ENCODE results near the gene AK1.
A peak's percentile ranks its signal among the peaks of the same experiment; 100 is the strongest.

- TF ChIP-seq CTCF (conservative IDR thresholded peaks at IDR 0.05; ENCODE audit: low read depth in 2 of 2) (peak; percentile 79 to 98), STAT1 (IDR thresholded peaks at IDR 0.05; ENCODE audit: unreplicated experiment) (no peak), EZH2 (IDR thresholded peaks at IDR 0.05; ENCODE audit: low read depth, unreplicated experiment) (no peak), EZH2phosphoT487 (IDR thresholded peaks at IDR 0.05; ENCODE audit: unreplicated experiment) (no peak), POLR2AphosphoS5 (IDR thresholded peaks at IDR 0.05; ENCODE audit: low read depth) (no peak), CREB1 (CRISPR knock-in tag; IDR thresholded peaks at IDR 0.05; ENCODE audit: low read depth) (no peak), ZNF331 (CRISPR knock-in tag; IDR thresholded peaks at IDR 0.05; ENCODE audit: low read depth) (no peak)
- TF ChIP-seq, protein P1, sequence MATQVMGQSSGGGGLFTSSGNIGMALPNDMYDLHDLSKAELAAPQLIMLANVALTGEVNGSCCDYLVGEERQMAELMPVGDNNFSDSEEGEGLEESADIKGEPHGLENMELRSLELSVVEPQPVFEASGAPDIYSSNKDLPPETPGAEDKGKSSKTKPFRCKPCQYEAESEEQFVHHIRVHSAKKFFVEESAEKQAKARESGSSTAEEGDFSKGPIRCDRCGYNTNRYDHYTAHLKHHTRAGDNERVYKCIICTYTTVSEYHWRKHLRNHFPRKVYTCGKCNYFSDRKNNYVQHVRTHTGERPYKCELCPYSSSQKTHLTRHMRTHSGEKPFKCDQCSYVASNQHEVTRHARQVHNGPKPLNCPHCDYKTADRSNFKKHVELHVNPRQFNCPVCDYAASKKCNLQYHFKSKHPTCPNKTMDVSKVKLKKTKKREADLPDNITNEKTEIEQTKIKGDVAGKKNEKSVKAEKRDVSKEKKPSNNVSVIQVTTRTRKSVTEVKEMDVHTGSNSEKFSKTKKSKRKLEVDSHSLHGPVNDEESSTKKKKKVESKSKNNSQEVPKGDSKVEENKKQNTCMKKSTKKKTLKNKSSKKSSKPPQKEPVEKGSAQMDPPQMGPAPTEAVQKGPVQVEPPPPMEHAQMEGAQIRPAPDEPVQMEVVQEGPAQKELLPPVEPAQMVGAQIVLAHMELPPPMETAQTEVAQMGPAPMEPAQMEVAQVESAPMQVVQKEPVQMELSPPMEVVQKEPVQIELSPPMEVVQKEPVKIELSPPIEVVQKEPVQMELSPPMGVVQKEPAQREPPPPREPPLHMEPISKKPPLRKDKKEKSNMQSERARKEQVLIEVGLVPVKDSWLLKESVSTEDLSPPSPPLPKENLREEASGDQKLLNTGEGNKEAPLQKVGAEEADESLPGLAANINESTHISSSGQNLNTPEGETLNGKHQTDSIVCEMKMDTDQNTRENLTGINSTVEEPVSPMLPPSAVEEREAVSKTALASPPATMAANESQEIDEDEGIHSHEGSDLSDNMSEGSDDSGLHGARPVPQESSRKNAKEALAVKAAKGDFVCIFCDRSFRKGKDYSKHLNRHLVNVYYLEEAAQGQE (IDR thresholded peaks at IDR 0.05; ENCODE audit: unreplicated experiment): no peak
These were observed 7.9 kb downstream of the AK1 start for GRCh38 chr9:127869310-127870152.

Data from GM23338 (cell line).